ENCODE measurements around the gene MYBPC3.
A peak's percentile ranks its signal among the peaks of the same experiment; 100 is the strongest.

The MYBPC3 gene

GRCh38 chr11:47352556-47352955 lies at the start of gene MYBPC3:
TSS of gene MYBPC3 (minus strand) at chr11:47352702. CDS start at chr11:47352647, 55 bp downstream.
- DNase-seq (ENCODE audit: low read depth), result no peak

DNA sequence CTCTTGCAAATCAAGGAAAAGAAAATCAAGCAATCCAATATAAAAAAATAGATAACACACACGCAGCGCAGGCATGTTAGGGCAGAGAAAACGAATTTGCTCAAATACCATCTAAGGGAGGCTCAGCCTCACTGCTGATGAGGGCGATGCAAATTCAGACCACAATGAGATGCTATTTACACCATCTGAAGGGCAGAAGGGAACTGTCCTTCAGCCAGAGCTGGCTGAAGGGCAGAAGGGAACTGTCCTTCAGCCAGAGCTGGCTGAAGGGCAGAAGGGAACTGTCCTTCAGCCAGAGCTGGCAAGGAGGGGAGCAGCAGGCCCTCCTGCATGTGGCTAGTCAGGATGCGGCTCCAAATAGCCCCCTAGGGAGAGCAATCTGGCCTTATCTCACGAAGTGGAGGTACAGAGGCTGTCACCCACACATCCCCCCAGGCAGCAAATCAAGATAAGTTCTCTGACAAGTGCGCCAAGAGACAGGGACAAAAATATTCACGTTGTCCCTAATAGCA lies 48.3 kb upstream of the MYBPC3 start:
- DNase-seq (ENCODE audit: low read depth), result no peak

GRCh38 chr11:47399860-47400767 lies 47.6 kb upstream of the MYBPC3 start:
- DNase-seq (ENCODE audit: low read depth), result no peak

DNA sequence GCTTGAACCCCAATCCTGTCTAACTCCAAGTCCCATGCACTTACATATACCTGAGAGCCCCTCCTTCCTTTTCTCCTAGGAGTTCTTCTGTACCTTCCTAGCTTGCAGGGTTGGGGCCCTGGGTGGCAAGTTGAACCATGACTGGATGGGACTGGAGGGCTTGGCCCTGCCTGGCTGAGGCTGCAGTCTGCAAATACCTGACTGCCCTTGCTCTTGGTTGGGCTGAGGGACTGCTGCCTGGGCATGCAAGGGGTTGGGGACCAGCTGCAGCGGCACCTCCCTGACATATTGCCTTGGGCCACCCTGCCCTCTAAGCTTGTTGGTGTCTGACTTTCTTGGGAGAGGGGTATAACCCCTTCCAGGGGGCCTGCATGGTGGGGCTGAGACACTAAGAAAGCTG lies 46.0 kb upstream of the MYBPC3 start:
- DNase-seq (ENCODE audit: low read depth), result no peak

- DNase-seq (ENCODE audit: low read depth), result no peak
Observed at GRCh38 chr11:47398011-47398410, 45.5 kb upstream of the MYBPC3 start.

GRCh38 chr11:47396049-47396320 lies 43.5 kb upstream of the MYBPC3 start:
- DNase-seq (ENCODE audit: low read depth), result no peak

DNA sequence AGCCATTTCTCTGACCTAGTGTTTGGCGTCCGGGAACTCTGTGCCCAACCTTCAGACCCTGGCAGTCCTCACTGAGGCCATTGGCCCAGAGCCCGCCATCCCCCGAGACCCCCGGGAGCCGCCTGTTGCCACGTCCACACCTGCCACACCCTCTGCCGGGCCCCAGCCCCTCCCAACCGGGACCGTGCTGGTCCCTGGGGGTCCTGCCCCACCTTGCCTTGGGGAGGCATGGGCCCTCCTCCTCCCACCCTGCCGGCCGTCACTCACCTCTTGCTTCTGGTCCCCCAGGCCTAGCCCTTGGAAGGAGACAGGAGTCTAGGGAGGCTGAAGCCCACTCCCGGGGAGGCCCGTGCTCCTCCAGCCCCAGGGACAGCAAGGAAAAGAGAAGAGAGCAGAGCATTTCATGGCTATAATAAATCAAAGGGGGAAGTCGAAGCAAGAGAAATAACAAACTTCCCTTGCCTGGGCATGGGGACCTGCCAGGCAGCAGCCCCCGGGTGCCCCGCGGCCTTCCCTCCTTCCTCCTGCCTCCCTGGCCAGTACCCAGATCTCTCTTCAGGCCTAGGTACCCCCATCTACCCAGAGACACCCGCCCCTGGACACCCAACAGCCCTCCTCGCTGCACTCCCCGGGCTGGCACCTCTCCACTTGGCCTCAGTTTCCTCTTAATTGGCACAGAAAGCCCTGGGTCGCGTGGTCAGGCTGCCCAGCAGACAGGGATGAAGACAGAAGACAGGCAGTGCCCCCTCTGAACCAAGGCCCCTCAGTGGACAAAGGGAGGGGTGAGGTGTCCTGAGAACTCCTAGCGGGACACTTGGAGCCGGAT lies 42.9 kb upstream of the MYBPC3 start:
- no peak for DNase-seq (ENCODE audit: low read depth)

DNA sequence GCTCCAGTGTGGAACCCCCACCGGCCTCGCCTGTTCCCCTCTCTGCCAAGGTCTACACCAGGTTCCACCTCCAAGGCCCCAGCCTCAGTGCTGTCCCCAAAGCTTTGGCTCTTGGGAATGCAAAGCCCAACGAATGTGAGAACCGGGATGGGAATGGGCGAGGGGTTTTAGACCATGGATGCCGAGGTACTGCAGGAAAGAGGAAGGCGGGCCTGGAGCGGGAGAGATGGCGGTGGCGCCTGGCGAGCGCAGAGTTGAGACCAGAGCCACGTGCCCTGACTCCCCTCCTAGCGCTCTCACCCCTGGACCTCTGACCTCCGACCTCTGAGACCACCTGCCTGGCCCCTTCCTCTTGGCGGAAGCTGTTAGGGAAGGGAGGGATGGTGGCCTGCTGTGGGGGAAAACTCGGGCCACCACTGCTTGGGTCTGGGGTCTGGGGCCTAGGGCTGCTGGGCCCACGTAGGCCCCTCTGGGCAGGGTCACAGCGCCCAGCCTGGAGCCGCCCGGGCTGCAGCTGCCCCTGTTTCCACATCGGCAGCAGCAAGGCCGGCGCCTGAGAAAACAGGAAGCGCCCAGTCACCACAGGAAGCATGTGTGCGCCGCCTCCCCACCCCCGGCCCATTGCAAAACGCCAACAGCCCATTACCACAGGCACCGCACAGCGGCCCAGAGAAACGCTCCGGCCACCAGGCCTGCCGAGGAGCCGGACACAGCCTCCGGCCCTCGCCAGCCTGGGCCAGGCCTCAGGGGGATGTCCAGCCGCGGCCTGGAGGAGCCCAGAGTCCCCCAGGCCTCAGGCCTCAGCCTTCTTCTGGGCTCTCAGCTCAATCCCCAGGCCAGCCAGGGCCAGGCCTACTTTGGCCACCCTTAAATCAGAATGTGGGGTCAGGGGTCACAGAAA lies 42.1 kb upstream of the MYBPC3 start:
- DNase-seq (ENCODE audit: low read depth), result peak; percentile 34

DNA sequence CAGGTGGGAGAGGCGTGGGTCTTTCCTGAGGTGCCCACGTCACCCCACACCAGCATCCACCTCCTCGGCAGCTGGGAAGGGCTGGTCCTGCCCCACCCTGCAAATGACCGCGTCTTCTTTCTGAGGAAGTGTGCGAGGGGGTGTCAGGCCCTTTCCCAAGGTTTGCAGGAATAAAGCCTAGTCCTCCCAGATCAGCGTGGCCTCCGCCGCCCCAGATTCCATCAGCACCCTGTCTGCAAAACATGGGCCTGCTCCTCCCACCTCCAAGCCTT lies 41.5 kb upstream of the MYBPC3 start:
- no peak for DNase-seq (ENCODE audit: low read depth)

- peak; percentile 60 for DNase-seq (ENCODE audit: low read depth)
Observed at GRCh38 chr11:47393163-47394049, 40.9 kb upstream of the MYBPC3 start.

DNA sequence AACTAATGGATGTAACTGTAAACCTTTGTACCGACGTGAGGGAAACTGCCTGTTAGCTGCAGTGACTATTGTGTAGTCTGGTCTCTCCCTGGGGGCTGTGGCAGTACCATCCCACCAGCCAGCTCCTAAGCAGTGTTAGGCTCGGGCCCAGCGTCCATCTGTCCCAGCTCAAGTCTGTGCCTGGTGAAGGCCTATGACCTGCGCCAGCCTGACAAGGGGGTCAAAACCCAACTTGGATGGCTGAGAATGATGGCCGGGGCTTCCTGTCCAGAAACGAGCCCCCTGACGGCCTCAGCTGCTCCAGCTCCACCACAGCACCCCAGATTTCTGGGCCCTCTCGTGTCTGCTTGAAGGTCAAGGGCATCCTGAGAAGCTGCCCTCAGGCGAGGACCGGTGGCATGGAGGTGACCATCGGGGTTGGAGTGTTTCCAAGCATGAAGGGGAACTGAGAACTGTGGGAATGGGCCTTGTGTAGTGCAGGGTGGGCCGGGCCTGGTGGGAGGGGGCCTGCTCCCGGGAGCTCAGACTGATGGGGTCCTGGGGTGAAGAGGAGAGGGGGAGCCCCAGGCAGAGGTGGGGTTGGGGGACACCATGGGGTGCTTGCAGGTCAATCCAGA lies 40.2 kb upstream of the MYBPC3 start:
- DNase-seq (ENCODE audit: low read depth), result no peak

- DNase-seq (ENCODE audit: low read depth), result no peak
Observed at GRCh38 chr11:47391711-47392432, 39.4 kb upstream of the MYBPC3 start.

- no peak for DNase-seq (ENCODE audit: low read depth)
Observed at GRCh38 chr11:47391077-47391583, 38.6 kb upstream of the MYBPC3 start.

- no peak for DNase-seq (ENCODE audit: low read depth)
Observed at GRCh38 chr11:47390422-47390760, 37.9 kb upstream of the MYBPC3 start.

DNA sequence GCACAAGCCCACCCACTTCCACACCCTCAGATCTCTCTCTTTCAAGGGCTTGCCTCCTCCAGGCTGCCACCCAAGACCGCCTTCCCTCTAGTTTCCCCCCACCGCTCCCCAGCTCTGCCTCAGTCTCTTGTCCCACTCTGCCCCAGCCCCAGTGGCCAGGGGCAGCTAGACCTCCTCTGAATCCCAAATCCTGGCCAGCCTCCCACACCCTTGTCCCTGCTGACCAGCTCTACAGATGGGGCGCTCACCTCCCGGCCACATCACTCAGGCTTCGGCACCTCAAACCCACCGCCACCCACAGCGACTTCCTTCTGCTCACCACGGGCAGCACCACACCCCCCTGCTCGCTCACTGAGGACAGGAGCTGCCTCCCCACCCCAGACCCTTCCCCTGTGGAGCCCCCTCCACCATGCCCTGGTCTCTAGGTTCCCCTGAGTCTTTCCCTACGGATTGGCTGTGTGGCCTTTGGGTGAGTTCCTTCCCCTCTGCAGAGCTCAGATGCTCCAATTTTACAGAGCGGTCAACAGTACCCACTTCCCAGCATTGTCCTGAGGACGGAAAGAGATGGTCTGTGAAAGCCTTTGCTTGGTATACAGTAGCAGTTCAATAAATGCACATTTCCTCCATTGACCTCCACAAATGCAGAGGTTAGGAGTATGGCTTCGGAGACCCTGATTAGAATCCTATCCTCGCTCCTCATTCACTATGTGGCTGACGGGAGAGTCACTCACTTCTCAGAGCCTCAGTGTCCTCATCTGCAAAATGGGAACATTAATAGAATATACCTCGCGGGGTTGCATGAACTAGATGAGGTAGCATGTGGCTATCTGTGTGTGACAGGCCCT lies 37.3 kb upstream of the MYBPC3 start:
- no peak for DNase-seq (ENCODE audit: low read depth)

- no peak for DNase-seq (ENCODE audit: low read depth)
Observed at GRCh38 chr11:47388697-47389576, 36.4 kb upstream of the MYBPC3 start.

DNA sequence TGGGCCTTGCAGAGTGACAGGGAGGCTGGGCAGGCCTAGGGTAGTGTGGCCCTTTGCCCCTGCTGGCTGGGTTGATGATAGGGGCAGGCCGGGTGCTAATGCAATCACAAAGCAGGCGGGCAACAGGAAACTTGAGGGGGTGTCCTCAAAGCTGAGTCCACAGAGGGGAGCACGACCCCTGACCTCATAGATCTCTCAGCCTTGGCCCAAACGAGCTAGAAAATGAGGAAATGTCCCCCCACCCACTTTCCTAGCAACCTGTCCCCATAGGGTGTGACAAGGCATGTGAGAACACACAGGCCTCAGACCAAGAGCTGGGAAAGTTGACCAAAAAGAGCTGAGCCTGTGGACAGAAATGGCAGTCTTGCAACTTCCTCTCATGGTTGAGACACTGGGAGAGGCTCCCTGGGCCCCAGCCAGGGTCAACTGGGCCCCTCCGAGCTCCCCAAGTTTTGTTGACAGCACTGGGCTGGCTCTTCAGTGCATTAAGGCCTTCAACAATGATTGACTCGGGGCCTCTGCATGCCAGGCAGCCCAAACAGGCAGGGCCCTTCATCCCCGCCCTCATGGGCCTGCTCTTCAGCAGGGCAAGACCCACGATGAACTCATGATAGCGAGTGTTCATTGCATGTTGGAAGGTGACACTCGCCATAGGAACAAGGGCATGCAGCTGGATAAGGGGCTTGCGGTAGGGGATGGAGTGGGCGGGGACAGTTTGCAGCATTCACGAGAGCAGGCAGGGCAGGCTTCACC lies 35.6 kb upstream of the MYBPC3 start:
- no peak for DNase-seq (ENCODE audit: low read depth)

All from amniotic epithelial cell (primary cell).